ENCODE measurements around the gene DCAF10. TPM values are rescaled to one million over a fixed set of nuclear protein-coding genes. Genes with fewer than 3 reads are reported as not detected.

DCAF10 gene
- total and polyA plus RNA-seq, 2 of the 13 experiments (the other 11 are each of a cell fraction or from before 2014, with no cell fraction given) = 9.2 to 20.3 TPM

DNA sequence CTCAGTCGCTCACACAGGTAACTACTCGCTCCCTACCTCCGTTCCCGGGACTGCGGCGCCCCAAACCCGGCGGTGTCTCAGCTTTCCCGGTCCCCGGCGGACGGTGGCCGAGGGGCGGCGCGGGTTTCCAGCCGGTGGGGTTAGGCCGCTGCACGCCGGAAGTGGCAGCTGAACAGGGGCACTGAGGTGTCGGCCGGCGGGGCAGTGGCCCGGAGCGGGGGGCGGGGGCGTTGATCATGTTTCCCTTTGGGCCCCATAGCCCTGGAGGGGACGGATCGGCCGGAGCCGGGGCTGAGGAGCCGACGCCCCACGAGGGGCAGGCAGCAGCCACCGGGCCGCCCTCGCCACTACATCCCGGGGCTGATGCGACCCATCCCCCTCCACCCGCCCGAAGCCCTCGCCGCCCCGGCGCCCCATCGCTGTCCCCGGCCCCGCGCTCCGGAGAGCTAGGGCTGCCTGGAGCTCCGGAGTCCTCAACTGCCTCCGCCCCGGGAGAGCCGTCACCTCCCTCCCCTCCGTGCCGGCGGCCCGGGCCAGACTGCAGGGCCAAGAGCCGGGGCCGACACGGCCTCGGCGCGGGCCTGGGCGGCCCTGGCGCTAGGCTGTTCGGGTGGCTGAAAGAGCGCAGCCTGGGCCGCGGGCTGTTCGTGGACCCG lies at the start of gene DCAF10 (continued):
- TF ChIP-seq, protein P1, sequence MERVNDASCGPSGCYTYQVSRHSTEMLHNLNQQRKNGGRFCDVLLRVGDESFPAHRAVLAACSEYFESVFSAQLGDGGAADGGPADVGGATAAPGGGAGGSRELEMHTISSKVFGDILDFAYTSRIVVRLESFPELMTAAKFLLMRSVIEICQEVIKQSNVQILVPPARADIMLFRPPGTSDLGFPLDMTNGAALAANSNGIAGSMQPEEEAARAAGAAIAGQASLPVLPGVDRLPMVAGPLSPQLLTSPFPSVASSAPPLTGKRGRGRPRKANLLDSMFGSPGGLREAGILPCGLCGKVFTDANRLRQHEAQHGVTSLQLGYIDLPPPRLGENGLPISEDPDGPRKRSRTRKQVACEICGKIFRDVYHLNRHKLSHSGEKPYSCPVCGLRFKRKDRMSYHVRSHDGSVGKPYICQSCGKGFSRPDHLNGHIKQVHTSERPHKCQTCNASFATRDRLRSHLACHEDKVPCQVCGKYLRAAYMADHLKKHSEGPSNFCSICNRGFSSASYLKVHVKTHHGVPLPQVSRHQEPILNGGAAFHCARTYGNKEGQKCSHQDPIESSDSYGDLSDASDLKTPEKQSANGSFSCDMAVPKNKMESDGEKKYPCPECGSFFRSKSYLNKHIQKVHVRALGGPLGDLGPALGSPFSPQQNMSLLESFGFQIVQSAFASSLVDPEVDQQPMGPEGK (CRISPR knock-in tag; IDR thresholded peaks at IDR 0.05) = peak; percentile 95
- TF ChIP-seq CREB1 (IDR thresholded peaks at IDR 0.05) (no peak; the same call in 1 of the 2 replicates), CREB1 (CRISPR knock-in tag; IDR thresholded peaks at IDR 0.05) (no peak), EP300 (IDR thresholded peaks at IDR 0.05; ENCODE audit: low read depth in 2 of 2, low read length in 2 of 2) (peak in 1 of 2 experiments; percentile 67; a peak in 2 of 4 replicates), EP300 (CRISPR knock-in tag; IDR thresholded peaks at IDR 0.05; ENCODE audit: borderline replicate concordance) (peak; percentile 60; the same call in 1 of the 2 replicates), PRMT3 (CRISPR knock-in tag; IDR thresholded peaks at IDR 0.05; ENCODE audit: borderline replicate concordance, low read depth) (no peak), NFKBIZ (CRISPR knock-in tag; IDR thresholded peaks at IDR 0.05) (peak; percentile 87), ZNF501 (CRISPR knock-in tag; IDR thresholded peaks at IDR 0.05) (peak; percentile 84), MLLT10 (CRISPR knock-in tag; IDR thresholded peaks at IDR 0.05) (no peak), ZNF598 (CRISPR knock-in tag; IDR thresholded peaks at IDR 0.05; ENCODE audit: borderline replicate concordance) (no peak), FOXK2 (IDR thresholded peaks at IDR 0.05) (no peak)
- TF ChIP-seq, protein P2, sequence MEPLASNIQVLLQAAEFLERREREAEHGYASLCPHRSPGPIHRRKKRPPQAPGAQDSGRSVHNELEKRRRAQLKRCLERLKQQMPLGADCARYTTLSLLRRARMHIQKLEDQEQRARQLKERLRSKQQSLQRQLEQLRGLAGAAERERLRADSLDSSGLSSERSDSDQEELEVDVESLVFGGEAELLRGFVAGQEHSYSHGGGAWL (CRISPR knock-in tag; IDR thresholded peaks at IDR 0.05) = peak; percentile 77
- TF ChIP-seq, protein P3, sequence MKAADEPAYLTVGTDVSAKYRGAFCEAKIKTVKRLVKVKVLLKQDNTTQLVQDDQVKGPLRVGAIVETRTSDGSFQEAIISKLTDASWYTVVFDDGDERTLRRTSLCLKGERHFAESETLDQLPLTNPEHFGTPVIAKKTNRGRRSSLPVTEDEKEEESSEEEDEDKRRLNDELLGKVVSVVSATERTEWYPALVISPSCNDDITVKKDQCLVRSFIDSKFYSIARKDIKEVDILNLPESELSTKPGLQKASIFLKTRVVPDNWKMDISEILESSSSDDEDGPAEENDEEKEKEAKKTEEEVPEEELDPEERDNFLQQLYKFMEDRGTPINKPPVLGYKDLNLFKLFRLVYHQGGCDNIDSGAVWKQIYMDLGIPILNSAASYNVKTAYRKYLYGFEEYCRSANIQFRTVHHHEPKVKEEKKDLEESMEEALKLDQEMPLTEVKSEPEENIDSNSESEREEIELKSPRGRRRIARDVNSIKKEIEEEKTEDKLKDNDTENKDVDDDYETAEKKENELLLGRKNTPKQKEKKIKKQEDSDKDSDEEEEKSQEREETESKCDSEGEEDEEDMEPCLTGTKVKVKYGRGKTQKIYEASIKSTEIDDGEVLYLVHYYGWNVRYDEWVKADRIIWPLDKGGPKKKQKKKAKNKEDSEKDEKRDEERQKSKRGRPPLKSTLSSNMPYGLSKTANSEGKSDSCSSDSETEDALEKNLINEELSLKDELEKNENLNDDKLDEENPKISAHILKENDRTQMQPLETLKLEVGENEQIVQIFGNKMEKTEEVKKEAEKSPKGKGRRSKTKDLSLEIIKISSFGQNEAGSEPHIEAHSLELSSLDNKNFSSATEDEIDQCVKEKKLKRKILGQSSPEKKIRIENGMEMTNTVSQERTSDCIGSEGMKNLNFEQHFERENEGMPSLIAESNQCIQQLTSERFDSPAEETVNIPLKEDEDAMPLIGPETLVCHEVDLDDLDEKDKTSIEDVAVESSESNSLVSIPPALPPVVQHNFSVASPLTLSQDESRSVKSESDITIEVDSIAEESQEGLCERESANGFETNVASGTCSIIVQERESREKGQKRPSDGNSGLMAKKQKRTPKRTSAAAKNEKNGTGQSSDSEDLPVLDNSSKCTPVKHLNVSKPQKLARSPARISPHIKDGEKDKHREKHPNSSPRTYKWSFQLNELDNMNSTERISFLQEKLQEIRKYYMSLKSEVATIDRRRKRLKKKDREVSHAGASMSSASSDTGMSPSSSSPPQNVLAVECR (CRISPR knock-in tag; IDR thresholded peaks at IDR 0.05; ENCODE audit: borderline replicate concordance) = peak; percentile 94
- TF ChIP-seq, protein P4, sequence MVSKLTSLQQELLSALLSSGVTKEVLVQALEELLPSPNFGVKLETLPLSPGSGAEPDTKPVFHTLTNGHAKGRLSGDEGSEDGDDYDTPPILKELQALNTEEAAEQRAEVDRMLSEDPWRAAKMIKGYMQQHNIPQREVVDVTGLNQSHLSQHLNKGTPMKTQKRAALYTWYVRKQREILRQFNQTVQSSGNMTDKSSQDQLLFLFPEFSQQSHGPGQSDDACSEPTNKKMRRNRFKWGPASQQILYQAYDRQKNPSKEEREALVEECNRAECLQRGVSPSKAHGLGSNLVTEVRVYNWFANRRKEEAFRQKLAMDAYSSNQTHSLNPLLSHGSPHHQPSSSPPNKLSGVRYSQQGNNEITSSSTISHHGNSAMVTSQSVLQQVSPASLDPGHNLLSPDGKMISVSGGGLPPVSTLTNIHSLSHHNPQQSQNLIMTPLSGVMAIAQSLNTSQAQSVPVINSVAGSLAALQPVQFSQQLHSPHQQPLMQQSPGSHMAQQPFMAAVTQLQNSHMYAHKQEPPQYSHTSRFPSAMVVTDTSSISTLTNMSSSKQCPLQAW (CRISPR knock-in tag; IDR thresholded peaks at IDR 0.05) = peak; percentile 97
- TF ChIP-seq, protein P5, sequence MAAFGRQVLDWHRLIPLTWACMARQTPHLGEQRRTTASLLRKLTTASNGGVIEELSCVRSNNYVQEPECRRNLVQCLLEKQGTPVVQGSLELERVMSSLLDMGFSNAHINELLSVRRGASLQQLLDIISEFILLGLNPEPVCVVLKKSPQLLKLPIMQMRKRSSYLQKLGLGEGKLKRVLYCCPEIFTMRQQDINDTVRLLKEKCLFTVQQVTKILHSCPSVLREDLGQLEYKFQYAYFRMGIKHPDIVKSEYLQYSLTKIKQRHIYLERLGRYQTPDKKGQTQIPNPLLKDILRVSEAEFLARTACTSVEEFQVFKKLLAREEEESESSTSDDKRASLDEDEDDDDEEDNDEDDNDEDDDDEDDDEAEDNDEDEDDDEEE (CRISPR knock-in tag; IDR thresholded peaks at IDR 0.05) = peak; percentile 92
- TF ChIP-seq, protein P6, sequence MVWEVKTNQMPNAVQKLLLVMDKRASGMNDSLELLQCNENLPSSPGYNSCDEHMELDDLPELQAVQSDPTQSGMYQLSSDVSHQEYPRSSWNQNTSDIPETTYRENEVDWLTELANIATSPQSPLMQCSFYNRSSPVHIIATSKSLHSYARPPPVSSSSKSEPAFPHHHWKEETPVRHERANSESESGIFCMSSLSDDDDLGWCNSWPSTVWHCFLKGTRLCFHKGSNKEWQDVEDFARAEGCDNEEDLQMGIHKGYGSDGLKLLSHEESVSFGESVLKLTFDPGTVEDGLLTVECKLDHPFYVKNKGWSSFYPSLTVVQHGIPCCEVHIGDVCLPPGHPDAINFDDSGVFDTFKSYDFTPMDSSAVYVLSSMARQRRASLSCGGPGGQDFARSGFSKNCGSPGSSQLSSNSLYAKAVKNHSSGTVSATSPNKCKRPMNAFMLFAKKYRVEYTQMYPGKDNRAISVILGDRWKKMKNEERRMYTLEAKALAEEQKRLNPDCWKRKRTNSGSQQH (CRISPR knock-in tag; IDR thresholded peaks at IDR 0.05; ENCODE audit: low read depth) = peak; percentile 92; the same call in 1 of the 2 replicates

All from HepG2 (cell line).